Epithelial cell of proximal tubule (primary cell): ENCODE data around the gene MRPL40. TPM values are rescaled to one million over a fixed set of nuclear protein-coding genes. Genes with fewer than 3 reads are reported as not detected.
A peak's percentile ranks its signal among the peaks of the same experiment; 100 is the strongest.

ENCODE experiments used
- DNase-seq: peaks from one replicate; pipeline ENCODE4 v3.0.0-alpha.2; 2011; ENCODE audit warnings: low read depth
- H3K4me3 ChIP-seq: 2 replicates; pipeline ENCODE4 v1.5.1; 2011; ENCODE audit warnings: low read depth, mild to moderate bottlenecking, low read length
- CTCF ChIP-seq: conservative IDR thresholded peaks from 2 replicates; pipeline ENCODE4 v1.5.1; 2012; ENCODE audit warnings: low read depth, mild to moderate bottlenecking, low read length
- total RNA-seq: library from RNA; depleted of rRNA; stranded (reverse); fragments of >200 nt; gene quantifications from 2 replicates; pipeline ENCODE4 v1.2.3, GENCODE V29; 2015

Gene MRPL40
- total RNA-seq, 1 donor from 2014 or later, result 24.3 TPM

GRCh38 chr22:19466848-19467752 is 34.8 kb downstream of the MRPL40 start:
- no peak for TF ChIP-seq CTCF
- DNase-seq, result no peak

GRCh38 chr22:19467912-19468311 is 35.6 kb downstream of the MRPL40 start:
- no peak for DNase-seq
- no peak for TF ChIP-seq CTCF
- no peak overlapping the region for H3K4me3 ChIP-seq

More at GRCh38 chr22:19466848-19467752, 34.8 kb downstream of the MRPL40 start:
- no peak overlapping the region for H3K4me3 ChIP-seq

- no peak for TF ChIP-seq CTCF
- no peak for DNase-seq
- no peak overlapping the region for H3K4me3 ChIP-seq
These were observed 37.1 kb downstream of the MRPL40 start for GRCh38 chr22:19469421-19469820.

GRCh38 chr22:19470010-19470409 is 37.7 kb downstream of the MRPL40 start:
- no peak overlapping the region for H3K4me3 ChIP-seq
- TF ChIP-seq CTCF, result no peak
- DNase-seq, result no peak

GRCh38 chr22:19471572-19471971 is 39.2 kb downstream of the MRPL40 start:
- DNase-seq, result no peak
- no peak overlapping the region for H3K4me3 ChIP-seq
- no peak for TF ChIP-seq CTCF

- TF ChIP-seq CTCF, result no peak
- no peak for DNase-seq
- H3K4me3 ChIP-seq, result no peak overlapping the region
These were observed 39.9 kb downstream of the MRPL40 start for GRCh38 chr22:19472233-19472632.

GRCh38 chr22:19473578-19473977 is 41.2 kb downstream of the MRPL40 start:
- no peak for DNase-seq
- TF ChIP-seq CTCF, result peak; percentile 17
- no peak overlapping the region for H3K4me3 ChIP-seq
